GM12878 (cell line): ENCODE data around the gene LIM2. TPM values are rescaled to one million over a fixed set of nuclear protein-coding genes. Genes with fewer than 3 reads are reported as not detected.
A peak's percentile ranks its signal among the peaks of the same experiment; 100 is the strongest.

Experiments
- CBX3 ChIP-seq: fragments of 200-600 bp; sonication (generic); IDR thresholded peaks from 2 replicates; pipeline ENCODE4 v1.6.1; 2016; ENCODE audit warnings: low read depth, borderline replicate concordance
- CREB1 ChIP-seq: IDR thresholded peaks from 2 replicates; pipeline ENCODE4 v1.6.1; 2012; ENCODE audit warnings: low read depth, mild to moderate bottlenecking, inconsistent platforms
- E2F4 ChIP-seq: IDR thresholded peaks from 2 replicates; pipeline ENCODE4 v1.6.1; 2012; ENCODE audit warnings: low read depth, low read length, improper control_type of control experiment
- GABPA ChIP-seq: IDR thresholded peaks from 2 replicates; pipeline ENCODE4 v1.6.1; 2014; ENCODE audit warnings: antibody characterized with exemption, low read depth, mild to moderate bottlenecking, inconsistent platforms
- HDAC6 ChIP-seq: fragments of 200-600 bp; sonication (generic); IDR thresholded peaks from one replicate; pipeline ENCODE4 v1.8.0; 2017; ENCODE audit warnings: antibody characterized with exemption; ENCODE audit not compliant: unreplicated experiment
- HDGF ChIP-seq: fragments of 450-650 bp; IDR thresholded peaks from 2 replicates; pipeline ENCODE4 v1.6.1; 2016; ENCODE audit warnings: antibody characterized with exemption
- IKZF1 ChIP-seq: fragments of 450-650 bp; conservative IDR thresholded peaks from 2 replicates; pipeline ENCODE4 v1.6.1; 2017; ENCODE audit warnings: antibody characterized with exemption, mild to moderate bottlenecking
- IRF4 ChIP-seq: IDR thresholded peaks from 2 replicates; pipeline ENCODE4 v1.6.1; 2011; ENCODE audit warnings: low read depth, low read length
- KAT2A ChIP-seq: conservative IDR thresholded peaks from 2 replicates; pipeline ENCODE4 v1.6.1; 2011; ENCODE audit warnings: low read depth, low read length; ENCODE audit not compliant: control insufficient read depth
- LARP7 ChIP-seq: fragments of 450-650 bp; IDR thresholded peaks from 2 replicates; pipeline ENCODE4 v1.6.1; 2017; ENCODE audit warnings: mild to moderate bottlenecking
- MAX ChIP-seq: IDR thresholded peaks from 2 replicates; pipeline ENCODE4 v1.6.1; 2012; ENCODE audit warnings: low read depth, low read length, improper control_type of control experiment
- MEF2A ChIP-seq: IDR thresholded peaks from 2 replicates; pipeline ENCODE4 v1.6.1; 2011; ENCODE audit warnings: low read depth, mild to moderate bottlenecking, low read length, moderate library complexity; ENCODE audit not compliant: insufficient read depth
- MXI1 ChIP-seq: fragments of 150-350 bp; IDR thresholded peaks from 2 replicates; pipeline ENCODE4 v1.6.1; 2011; ENCODE audit warnings: low read depth, mild to moderate bottlenecking, inconsistent platforms, low read length, improper control_type of control experiment
- MYB ChIP-seq: fragments of 150-350 bp; IDR thresholded peaks from 2 replicates; pipeline ENCODE4 v1.6.1; 2014; ENCODE audit warnings: mild to moderate bottlenecking, low read depth, low read length, borderline replicate concordance
- PBX3 ChIP-seq: IDR thresholded peaks from 2 replicates; pipeline ENCODE4 v1.6.1; 2011; ENCODE audit warnings: mild to moderate bottlenecking, low read depth, low read length, moderate library complexity; ENCODE audit not compliant: insufficient replicate concordance
- POLR2A ChIP-seq: IDR thresholded peaks from 2 replicates; pipeline ENCODE4 v1.6.1; 2011; ENCODE audit warnings: low read depth, mild to moderate bottlenecking, low read length
- RFX5 ChIP-seq: IDR thresholded peaks from 2 replicates; pipeline ENCODE4 v1.6.1; 2011; ENCODE audit warnings: low read depth, low read length, improper control_type of control experiment
- USF2 ChIP-seq: IDR thresholded peaks from 2 replicates; pipeline ENCODE4 v1.6.1; 2011; ENCODE audit warnings: low read depth, low read length, improper control_type of control experiment, borderline replicate concordance
- polyA plus RNA-seq, 11 experiments: library from polyadenylated mRNA; depleted of rRNA in 4 of 11; unstranded in 6 of 11; stranded (reverse) in 5 of 11; fragments of >200 nt; fragmentation: Nextera tagmentation in 4 of 11; fragmentation: Illumina TruSeq in 1 of 11; extraction: Ambion mirVana in 4 of 11; extraction: Trizol in 1 of 11; gene quantifications; 1 replicate in 1 of 11; 2 replicates in 10 of 11; pipeline versions ENCODE4 v1.2.1 to v1.2.3, GENCODE V29; 2011 to 2016; ENCODE audit warnings: inconsistent platforms in 2 of 11, missing spikeins in 2 of 11, low read depth in 1 of 11
- total RNA-seq, 4 experiments: library from RNA; depleted of rRNA in 3 of 4; stranded (reverse); fragments of >200 nt in 3 of 4; fragmentation: Illumina TruSeq in 1 of 4; extraction: Trizol in 1 of 4; gene quantifications; 2 replicates each; pipeline versions ENCODE4 v1.2.1 to v1.2.3, GENCODE V29; 2013 to 2021
- TF ChIP-seq, protein P1 (sequence below): IDR thresholded peaks from 2 replicates; pipeline ENCODE4 v1.6.1; 2012; ENCODE audit warnings: mild to moderate bottlenecking, low read depth, low read length
- TF ChIP-seq, protein P2 (sequence below): fragments of 450-650 bp; IDR thresholded peaks from 2 replicates; pipeline ENCODE4 v1.6.1; 2018; ENCODE audit warnings: borderline replicate concordance, mild to moderate bottlenecking; ENCODE audit not compliant: partially characterized antibody

LIM2 gene
- total and polyA plus RNA-seq, 10 of the 15 experiments (the other 5 are each of a cell fraction or from before 2014, with no cell fraction given) = not detected

DNA sequence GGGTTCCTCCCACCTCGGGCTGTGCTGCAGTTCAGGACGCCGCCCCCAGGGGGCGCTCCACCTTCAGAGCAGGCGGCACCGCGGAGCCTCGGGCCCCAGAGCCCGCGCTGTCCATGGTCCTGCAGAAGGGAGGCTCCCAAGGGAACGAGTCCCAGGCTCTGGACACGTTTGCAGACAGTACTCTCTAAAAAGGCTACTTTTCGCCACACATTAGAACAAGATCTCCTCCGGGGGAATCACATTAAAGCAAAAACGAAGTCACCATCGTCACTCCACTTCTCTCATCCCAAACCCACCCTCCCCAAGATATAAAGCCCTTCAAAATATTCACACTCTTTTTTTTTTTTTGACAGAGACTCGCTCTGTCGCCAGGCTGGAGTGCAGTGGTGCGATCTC lies 34.3 kb upstream of the LIM2 start (continued):
- no peak for TF ChIP-seq USF2
- TF ChIP-seq IKZF1 = no peak
- no peak for TF ChIP-seq POLR2A
- TF ChIP-seq MEF2A = no peak
- TF ChIP-seq CREB1 = no peak
- TF ChIP-seq PBX3 = no peak
- no peak for TF ChIP-seq HDAC6
- TF ChIP-seq CBX3 = no peak
- 0 out of 2 replicates have a peak, but pooled peaks have one; percentile 24 for TF ChIP-seq MAX
- no peak for TF ChIP-seq E2F4
- TF ChIP-seq RFX5 = no peak
- TF ChIP-seq, protein P1, sequence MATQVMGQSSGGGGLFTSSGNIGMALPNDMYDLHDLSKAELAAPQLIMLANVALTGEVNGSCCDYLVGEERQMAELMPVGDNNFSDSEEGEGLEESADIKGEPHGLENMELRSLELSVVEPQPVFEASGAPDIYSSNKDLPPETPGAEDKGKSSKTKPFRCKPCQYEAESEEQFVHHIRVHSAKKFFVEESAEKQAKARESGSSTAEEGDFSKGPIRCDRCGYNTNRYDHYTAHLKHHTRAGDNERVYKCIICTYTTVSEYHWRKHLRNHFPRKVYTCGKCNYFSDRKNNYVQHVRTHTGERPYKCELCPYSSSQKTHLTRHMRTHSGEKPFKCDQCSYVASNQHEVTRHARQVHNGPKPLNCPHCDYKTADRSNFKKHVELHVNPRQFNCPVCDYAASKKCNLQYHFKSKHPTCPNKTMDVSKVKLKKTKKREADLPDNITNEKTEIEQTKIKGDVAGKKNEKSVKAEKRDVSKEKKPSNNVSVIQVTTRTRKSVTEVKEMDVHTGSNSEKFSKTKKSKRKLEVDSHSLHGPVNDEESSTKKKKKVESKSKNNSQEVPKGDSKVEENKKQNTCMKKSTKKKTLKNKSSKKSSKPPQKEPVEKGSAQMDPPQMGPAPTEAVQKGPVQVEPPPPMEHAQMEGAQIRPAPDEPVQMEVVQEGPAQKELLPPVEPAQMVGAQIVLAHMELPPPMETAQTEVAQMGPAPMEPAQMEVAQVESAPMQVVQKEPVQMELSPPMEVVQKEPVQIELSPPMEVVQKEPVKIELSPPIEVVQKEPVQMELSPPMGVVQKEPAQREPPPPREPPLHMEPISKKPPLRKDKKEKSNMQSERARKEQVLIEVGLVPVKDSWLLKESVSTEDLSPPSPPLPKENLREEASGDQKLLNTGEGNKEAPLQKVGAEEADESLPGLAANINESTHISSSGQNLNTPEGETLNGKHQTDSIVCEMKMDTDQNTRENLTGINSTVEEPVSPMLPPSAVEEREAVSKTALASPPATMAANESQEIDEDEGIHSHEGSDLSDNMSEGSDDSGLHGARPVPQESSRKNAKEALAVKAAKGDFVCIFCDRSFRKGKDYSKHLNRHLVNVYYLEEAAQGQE = peak; percentile 100
- no peak for TF ChIP-seq MYB
- TF ChIP-seq, protein P2, sequence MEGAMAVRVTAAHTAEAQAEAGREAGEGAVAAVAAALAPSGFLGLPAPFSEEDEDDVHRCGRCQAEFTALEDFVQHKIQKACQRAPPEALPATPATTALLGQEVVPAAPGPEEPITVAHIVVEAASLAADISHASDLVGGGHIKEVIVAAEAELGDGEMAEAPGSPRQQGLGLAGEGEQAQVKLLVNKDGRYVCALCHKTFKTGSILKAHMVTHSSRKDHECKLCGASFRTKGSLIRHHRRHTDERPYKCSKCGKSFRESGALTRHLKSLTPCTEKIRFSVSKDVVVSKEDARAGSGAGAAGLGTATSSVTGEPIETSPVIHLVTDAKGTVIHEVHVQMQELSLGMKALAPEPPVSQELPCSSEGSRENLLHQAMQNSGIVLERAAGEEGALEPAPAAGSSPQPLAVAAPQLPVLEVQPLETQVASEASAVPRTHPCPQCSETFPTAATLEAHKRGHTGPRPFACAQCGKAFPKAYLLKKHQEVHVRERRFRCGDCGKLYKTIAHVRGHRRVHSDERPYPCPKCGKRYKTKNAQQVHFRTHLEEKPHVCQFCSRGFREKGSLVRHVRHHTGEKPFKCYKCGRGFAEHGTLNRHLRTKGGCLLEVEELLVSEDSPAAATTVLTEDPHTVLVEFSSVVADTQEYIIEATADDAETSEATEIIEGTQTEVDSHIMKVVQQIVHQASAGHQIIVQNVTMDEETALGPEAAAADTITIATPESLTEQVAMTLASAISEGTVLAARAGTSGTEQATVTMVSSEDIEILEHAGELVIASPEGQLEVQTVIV = no peak
- no peak for TF ChIP-seq GABPA
- no peak for TF ChIP-seq KAT2A
- TF ChIP-seq HDGF = no peak
- peak; percentile 75 for TF ChIP-seq MXI1
- 0 out of 2 replicates have a peak, but pooled peaks have one; percentile 41 for TF ChIP-seq IRF4
- no peak for TF ChIP-seq LARP7
